Keratinocyte (primary cell): ENCODE measurements around the gene ARHGAP10.

ENCODE experiments used
- EZH2 ChIP-seq: IDR thresholded peaks from one replicate; pipeline ENCODE4 v1.6.1; 2012; ENCODE audit warnings: inconsistent platforms, mild to moderate bottlenecking, low read length, moderate library complexity
- TF ChIP-seq, protein P1 (sequence below), 3 experiments: IDR thresholded peaks in 1 of 3; conservative IDR thresholded peaks in 1 of 3; optimal IDR thresholded peaks in 1 of 3; 2 replicates in 2 of 3; 3 replicates in 1 of 3; pipeline versions ENCODE3 to v1.5.1; 2011; ENCODE audit warnings: low read length in 3 of 3, mild to moderate bottlenecking in 3 of 3, moderate library complexity in 2 of 3, control low read depth in 1 of 3, inconsistent platforms in 1 of 3; ENCODE audit not compliant: insufficient read depth in 2 of 3; ENCODE audit errors: extremely low read depth in 1 of 3

DNA sequence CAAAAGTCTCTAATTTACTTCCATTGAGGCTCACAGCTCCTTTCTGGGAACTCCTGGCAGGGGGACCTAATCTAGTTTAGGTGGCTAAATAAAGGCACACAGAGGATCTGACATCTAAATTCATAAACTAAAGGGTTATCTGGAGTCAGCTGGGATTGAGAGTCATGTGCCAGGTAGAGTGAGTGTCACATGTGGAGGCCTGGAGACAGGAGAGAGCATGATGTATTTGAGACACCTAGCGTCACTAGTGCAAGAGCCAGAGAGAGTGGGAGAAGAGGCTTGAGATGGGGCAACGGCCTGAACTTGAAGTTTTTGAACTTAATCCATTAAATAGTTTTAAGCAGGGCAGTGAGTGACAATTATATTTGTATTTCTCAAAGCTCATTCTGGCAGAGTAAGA is 152.6 kb downstream of the ARHGAP10 start:
- TF ChIP-seq, protein P1, sequence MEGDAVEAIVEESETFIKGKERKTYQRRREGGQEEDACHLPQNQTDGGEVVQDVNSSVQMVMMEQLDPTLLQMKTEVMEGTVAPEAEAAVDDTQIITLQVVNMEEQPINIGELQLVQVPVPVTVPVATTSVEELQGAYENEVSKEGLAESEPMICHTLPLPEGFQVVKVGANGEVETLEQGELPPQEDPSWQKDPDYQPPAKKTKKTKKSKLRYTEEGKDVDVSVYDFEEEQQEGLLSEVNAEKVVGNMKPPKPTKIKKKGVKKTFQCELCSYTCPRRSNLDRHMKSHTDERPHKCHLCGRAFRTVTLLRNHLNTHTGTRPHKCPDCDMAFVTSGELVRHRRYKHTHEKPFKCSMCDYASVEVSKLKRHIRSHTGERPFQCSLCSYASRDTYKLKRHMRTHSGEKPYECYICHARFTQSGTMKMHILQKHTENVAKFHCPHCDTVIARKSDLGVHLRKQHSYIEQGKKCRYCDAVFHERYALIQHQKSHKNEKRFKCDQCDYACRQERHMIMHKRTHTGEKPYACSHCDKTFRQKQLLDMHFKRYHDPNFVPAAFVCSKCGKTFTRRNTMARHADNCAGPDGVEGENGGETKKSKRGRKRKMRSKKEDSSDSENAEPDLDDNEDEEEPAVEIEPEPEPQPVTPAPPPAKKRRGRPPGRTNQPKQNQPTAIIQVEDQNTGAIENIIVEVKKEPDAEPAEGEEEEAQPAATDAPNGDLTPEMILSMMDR (optimal IDR thresholded peaks at IDR 0.05 in 1 of 3, IDR thresholded peaks at IDR 0.05 in 1 of 3, conservative IDR thresholded peaks at IDR 0.05 in 1 of 3; ENCODE audit: extremely low read depth in 1 of 3, insufficient read depth in 2 of 3, low read length in 3 of 3) = no peak
- no peak for TF ChIP-seq EZH2
